ENCODE data around the gene PEMT.
"Not testable (repeated sequence)": the region's sequence is repeated elsewhere in the genome, so short reads cannot be mapped to it uniquely, and the experiment has no call there.

- TF ChIP-seq TFCP2L1 (CRISPR knock-in tag; IDR thresholded peaks at IDR 0.05); ZSCAN20 (CRISPR knock-in tag; IDR thresholded peaks at IDR 0.05); HMGXB4 (CRISPR knock-in tag; IDR thresholded peaks at IDR 0.05; ENCODE audit: borderline replicate concordance); NFE2L2 (conservative IDR thresholded peaks at IDR 0.05; ENCODE audit: low read length); RCOR1 (IDR thresholded peaks at IDR 0.05; ENCODE audit: low read depth, low read length); MAX (IDR thresholded peaks at IDR 0.05); CTCF (IDR thresholded peaks at IDR 0.05); POLR2A (IDR thresholded peaks at IDR 0.05; ENCODE audit: low read length): not testable (repeated sequence)
- TF ChIP-seq, protein P1, sequence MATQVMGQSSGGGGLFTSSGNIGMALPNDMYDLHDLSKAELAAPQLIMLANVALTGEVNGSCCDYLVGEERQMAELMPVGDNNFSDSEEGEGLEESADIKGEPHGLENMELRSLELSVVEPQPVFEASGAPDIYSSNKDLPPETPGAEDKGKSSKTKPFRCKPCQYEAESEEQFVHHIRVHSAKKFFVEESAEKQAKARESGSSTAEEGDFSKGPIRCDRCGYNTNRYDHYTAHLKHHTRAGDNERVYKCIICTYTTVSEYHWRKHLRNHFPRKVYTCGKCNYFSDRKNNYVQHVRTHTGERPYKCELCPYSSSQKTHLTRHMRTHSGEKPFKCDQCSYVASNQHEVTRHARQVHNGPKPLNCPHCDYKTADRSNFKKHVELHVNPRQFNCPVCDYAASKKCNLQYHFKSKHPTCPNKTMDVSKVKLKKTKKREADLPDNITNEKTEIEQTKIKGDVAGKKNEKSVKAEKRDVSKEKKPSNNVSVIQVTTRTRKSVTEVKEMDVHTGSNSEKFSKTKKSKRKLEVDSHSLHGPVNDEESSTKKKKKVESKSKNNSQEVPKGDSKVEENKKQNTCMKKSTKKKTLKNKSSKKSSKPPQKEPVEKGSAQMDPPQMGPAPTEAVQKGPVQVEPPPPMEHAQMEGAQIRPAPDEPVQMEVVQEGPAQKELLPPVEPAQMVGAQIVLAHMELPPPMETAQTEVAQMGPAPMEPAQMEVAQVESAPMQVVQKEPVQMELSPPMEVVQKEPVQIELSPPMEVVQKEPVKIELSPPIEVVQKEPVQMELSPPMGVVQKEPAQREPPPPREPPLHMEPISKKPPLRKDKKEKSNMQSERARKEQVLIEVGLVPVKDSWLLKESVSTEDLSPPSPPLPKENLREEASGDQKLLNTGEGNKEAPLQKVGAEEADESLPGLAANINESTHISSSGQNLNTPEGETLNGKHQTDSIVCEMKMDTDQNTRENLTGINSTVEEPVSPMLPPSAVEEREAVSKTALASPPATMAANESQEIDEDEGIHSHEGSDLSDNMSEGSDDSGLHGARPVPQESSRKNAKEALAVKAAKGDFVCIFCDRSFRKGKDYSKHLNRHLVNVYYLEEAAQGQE (IDR thresholded peaks at IDR 0.05): not testable (repeated sequence)
Measured at GRCh38 chr17:17486416-17486815, 105.1 kb downstream of the PEMT start.
